Measurements from ENCODE around the gene CORO2A. TPM values are rescaled to one million over a fixed set of nuclear protein-coding genes. Genes with fewer than 3 reads are reported as not detected.

Gene CORO2A
- total RNA-seq, 1 experiment from 2014 or later: 15.8 TPM

DNA sequence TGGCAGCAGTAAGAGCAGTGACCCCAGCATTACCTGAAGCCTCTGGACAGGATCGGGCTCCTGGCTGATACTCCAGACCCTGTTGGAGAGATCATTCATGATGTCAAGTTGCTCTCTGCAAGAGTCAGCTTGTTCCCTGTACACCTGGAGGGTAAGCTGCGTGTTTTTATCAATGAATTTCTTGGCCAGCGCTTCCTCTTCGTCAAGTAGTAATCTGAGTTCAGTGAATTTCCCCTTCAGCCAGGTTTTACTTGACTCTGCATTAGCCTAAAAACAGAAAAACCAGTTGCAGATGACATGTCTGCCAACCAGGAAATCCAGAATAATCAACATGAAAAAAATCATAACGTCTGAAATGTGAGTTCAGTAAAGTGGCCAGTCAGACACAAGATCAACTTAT, 92.5 kb downstream of the CORO2A start:
- H3K4me3 Mint-ChIP-seq: no peak overlapping the region
- Histone ChIP-seq H3K4me2 (ENCODE audit: insufficient read depth, insufficient read length, low read length) (no peak overlapping the region), H3K27ac (ENCODE audit: insufficient read length, low read depth, low read length) (no peak overlapping the region), H3K79me2 (ENCODE audit: insufficient read depth, low read length) (no peaks in the 10 kb centered on the region), H3K18ac (ENCODE audit: insufficient read length, low read depth, low read length) (no peak overlapping the region), H3T11ph (ENCODE audit: low read length) (no peak overlapping the region), H2BK12ac (ENCODE audit: insufficient read length, low read depth, low read length) (no peak overlapping the region), H2BK20ac (ENCODE audit: low read depth, low read length, poor library complexity, severe bottlenecking) (no peak overlapping the region), H3K23me2 (ENCODE audit: insufficient read length, low read depth, low read length, poor library complexity, severe bottlenecking) (no peaks in the 10 kb centered on the region), H3K27me3 (ENCODE audit: insufficient read depth, low read length) (no peaks in the 10 kb centered on the region), H2AFZ (ENCODE audit: low read length) (no peak overlapping the region), H4K20me1 (ENCODE audit: control insufficient read depth, insufficient read depth, insufficient read length) (no peaks in the 10 kb centered on the region), H3K14ac (ENCODE audit: insufficient read depth, low read length) (no peak overlapping the region), H4K91ac (ENCODE audit: insufficient read length, low read depth, low read length) (no peak overlapping the region), H3K9ac (ENCODE audit: extremely low read depth, insufficient read length, low read length) (no peak overlapping the region), H3K56ac (ENCODE audit: insufficient read length, low read depth, low read length) (no peak overlapping the region), H4K5ac (ENCODE audit: insufficient read length, low read depth, low read length) (no peak overlapping the region), H2AK5ac (ENCODE audit: insufficient read length, low read length) (no peak overlapping the region), H3K4me1 (ENCODE audit: insufficient read depth, low read length) (no peaks in the 10 kb centered on the region; the same call in 1 of the 2 replicates), H3K79me1 (ENCODE audit: insufficient read depth, low read depth, low read length, poor library complexity, severe bottlenecking) (no peaks in the 10 kb centered on the region), H3K9me3 (ENCODE audit: control insufficient read depth, low read depth, low read length) (no peaks in the 10 kb centered on the region), H2BK15ac (ENCODE audit: low read depth, low read length) (no peak overlapping the region), H3K23ac (ENCODE audit: insufficient read length, low read depth, low read length) (no peak overlapping the region), H2BK120ac (ENCODE audit: low read depth, low read length, poor library complexity, severe bottlenecking) (no peak overlapping the region), H2BK5ac (ENCODE audit: insufficient read length, low read length) (no peak overlapping the region), H4K8ac (replicated peaks; ENCODE audit: insufficient read length, low read depth, low read length) (no peak overlapping the region), H3K4ac (ENCODE audit: low read depth, low read length) (no peak overlapping the region)
- peaks cover 12 to 17% of the 10 kb centered on the region in 2 experiments for H3K4me1 Mint-ChIP-seq
- no peak for DNase-seq
- H3K36me3 Mint-ChIP-seq (ENCODE audit: insufficient read depth in 1 of 3, low read depth in 3 of 3): peaks cover 0 to 15% (median 8%) of the 10 kb centered on the region in 3 experiments; a peak in 4 of 7 replicates
- H3K9me3 Mint-ChIP-seq: no peaks in the 10 kb centered on the region
- no peaks in the 10 kb centered on the region for H3K27me3 Mint-ChIP-seq (ENCODE audit: low read depth)
- WGBS (ENCODE audit: extremely low coverage, insufficient read length, low lambda C conversion rate): no CpG with 5 or more reads among the region's 5 CpGs
- TF ChIP-seq, protein P1, sequence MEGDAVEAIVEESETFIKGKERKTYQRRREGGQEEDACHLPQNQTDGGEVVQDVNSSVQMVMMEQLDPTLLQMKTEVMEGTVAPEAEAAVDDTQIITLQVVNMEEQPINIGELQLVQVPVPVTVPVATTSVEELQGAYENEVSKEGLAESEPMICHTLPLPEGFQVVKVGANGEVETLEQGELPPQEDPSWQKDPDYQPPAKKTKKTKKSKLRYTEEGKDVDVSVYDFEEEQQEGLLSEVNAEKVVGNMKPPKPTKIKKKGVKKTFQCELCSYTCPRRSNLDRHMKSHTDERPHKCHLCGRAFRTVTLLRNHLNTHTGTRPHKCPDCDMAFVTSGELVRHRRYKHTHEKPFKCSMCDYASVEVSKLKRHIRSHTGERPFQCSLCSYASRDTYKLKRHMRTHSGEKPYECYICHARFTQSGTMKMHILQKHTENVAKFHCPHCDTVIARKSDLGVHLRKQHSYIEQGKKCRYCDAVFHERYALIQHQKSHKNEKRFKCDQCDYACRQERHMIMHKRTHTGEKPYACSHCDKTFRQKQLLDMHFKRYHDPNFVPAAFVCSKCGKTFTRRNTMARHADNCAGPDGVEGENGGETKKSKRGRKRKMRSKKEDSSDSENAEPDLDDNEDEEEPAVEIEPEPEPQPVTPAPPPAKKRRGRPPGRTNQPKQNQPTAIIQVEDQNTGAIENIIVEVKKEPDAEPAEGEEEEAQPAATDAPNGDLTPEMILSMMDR (conservative IDR thresholded peaks at IDR 0.05): no peak
- no peak overlapping the region for H3K27ac Mint-ChIP-seq
